Duodenal mucosa (tissue), 2 donors: Measurements from ENCODE around the gene COL6A2.
A peak's percentile ranks its signal among the peaks of the same experiment; 100 is the strongest.
"Not testable (repeated sequence)": the region's sequence is repeated elsewhere in the genome, so short reads cannot be mapped to it uniquely, and the experiment has no call there.

Experiments
- H3K27ac ChIP-seq: one replicate; pipeline ENCODE4 v1.7.0; 2013; ENCODE audit warnings: low read depth, low read length
- H3K27me3 ChIP-seq, 2 donors: one replicate each; pipeline ENCODE4 v1.7.0; 2013; ENCODE audit warnings: low read length in 2 of 2, control low read depth in 1 of 2; ENCODE audit not compliant: insufficient read depth in 2 of 2, control insufficient read depth in 1 of 2
- H3K36me3 ChIP-seq, 2 donors: one replicate each; pipeline ENCODE4 v1.7.0; 2013; ENCODE audit warnings: low read length in 2 of 2, control low read depth in 1 of 2; ENCODE audit not compliant: insufficient read depth in 2 of 2, control insufficient read depth in 1 of 2
- H3K4me1 ChIP-seq, 2 donors: one replicate each; pipeline ENCODE4 v1.7.0; 2013; ENCODE audit warnings: low read length in 2 of 2, control low read depth in 1 of 2; ENCODE audit not compliant: insufficient read depth in 2 of 2, control insufficient read depth in 1 of 2
- H3K4me3 ChIP-seq, 2 donors: one replicate each; pipeline ENCODE4 v1.7.0; 2013; ENCODE audit warnings: low read length in 2 of 2, low read depth in 1 of 2
- H3K9ac ChIP-seq, 2 donors: one replicate each; pipeline ENCODE4 v1.7.0; 2013; ENCODE audit warnings: low read length in 2 of 2, low read depth in 1 of 2
- H3K9me3 ChIP-seq, 2 donors: one replicate each; pipeline ENCODE4 v1.7.0; 2013; ENCODE audit warnings: low read length in 2 of 2, control low read depth in 1 of 2; ENCODE audit not compliant: control insufficient read depth in 1 of 2

Gene COL6A2

GRCh38 chr21:46084709-46085108, 13.2 kb upstream of the COL6A2 start:
- Histone ChIP-seq H3K27me3 (no peaks in the 10 kb centered on the region), H3K9me3 (peaks cover 0 to 4% of the 10 kb centered on the region in 2 donors), H3K27ac (no peak overlapping the region), H3K4me1 (peaks cover 0 to 5% of the 10 kb centered on the region in 2 donors), H3K9ac (no peak overlapping the region), H3K4me3 (no peak overlapping the region), H3K36me3 (no peaks in the 10 kb centered on the region)

GRCh38 chr21:46085259-46085658, 12.7 kb upstream of the COL6A2 start:
- H3K4me1 ChIP-seq, H3K9me3 ChIP-seq, H3K27me3 ChIP-seq, H3K36me3 ChIP-seq, H3K4me3 ChIP-seq, H3K27ac ChIP-seq, H3K9ac ChIP-seq: not testable (repeated sequence)

GRCh38 chr21:46087641-46088040, 10.3 kb upstream of the COL6A2 start:
- Histone ChIP-seq H3K36me3 (no peaks in the 10 kb centered on the region), H3K9me3 (peaks cover 0 to 4% of the 10 kb centered on the region in 2 donors), H3K27ac (no peak overlapping the region), H3K9ac (no peak overlapping the region), H3K4me3 (no peak overlapping the region), H3K4me1 (no peaks in the 10 kb centered on the region), H3K27me3 (no peaks in the 10 kb centered on the region)

DNA sequence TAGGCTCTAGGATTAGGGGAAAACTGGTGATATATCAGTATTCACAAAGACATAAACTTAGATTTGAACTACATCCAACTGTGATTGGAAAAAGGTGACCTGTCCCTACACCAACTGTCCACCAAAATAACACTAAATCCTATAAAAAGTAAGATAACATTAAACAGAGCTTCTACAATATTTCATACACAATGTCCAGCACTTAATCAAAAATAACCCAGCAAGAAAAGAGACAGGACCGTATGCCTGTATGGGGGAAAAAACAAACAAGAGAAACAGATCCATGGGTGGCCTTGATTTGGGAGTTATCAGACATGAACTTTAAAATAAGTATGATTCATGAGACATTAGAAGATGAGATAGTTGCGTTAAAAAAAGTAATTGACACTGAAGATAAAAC, 9.7 kb upstream of the COL6A2 start:
- Histone ChIP-seq H3K9ac (no peak overlapping the region), H3K4me3 (no peak overlapping the region), H3K4me1 (peaks cover 0 to 5% of the 10 kb centered on the region in 2 donors), H3K27me3 (no peaks in the 10 kb centered on the region), H3K36me3 (no peaks in the 10 kb centered on the region), H3K27ac (no peak overlapping the region), H3K9me3 (peaks cover 0 to 4% of the 10 kb centered on the region in 2 donors)

DNA sequence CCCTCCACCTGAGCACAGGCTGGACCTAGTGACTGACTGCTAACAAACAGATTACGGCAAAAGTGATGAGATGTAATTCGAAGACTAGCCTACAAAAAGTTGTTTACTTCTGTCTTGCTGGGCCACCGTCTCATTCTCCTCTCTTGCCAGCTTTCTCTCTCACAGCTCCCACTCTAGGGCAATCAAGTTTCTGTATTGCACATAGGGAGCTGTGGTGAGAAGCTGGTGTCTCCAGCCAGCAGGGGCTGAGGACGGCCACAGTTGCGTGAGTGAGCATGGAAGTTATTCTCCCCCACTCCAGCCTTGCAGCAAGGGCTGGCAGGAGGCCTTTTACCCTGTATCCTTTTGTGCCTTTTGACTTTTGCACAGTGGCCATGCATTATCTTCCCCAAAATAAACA, 8.6 kb upstream of the COL6A2 start:
- Histone ChIP-seq H3K9ac (no peak overlapping the region), H3K4me1 (peaks cover 0 to 12% of the 10 kb centered on the region in 2 donors), H3K27me3 (no peaks in the 10 kb centered on the region), H3K9me3 (peaks cover 0 to 4% of the 10 kb centered on the region in 2 donors), H3K4me3 (no peak overlapping the region), H3K27ac (no peak overlapping the region), H3K36me3 (no peaks in the 10 kb centered on the region)

- Histone ChIP-seq H3K4me1 (peaks cover 0 to 12% of the 10 kb centered on the region in 2 donors), H3K9ac (no peak overlapping the region), H3K4me3 (no peak overlapping the region), H3K27me3 (no peaks in the 10 kb centered on the region), H3K27ac (no peak overlapping the region), H3K9me3 (peaks cover 0 to 4% of the 10 kb centered on the region in 2 donors), H3K36me3 (no peaks in the 10 kb centered on the region)
These were observed 6.8 kb upstream of the COL6A2 start for GRCh38 chr21:46091118-46091517.

GRCh38 chr21:46091631-46092025, 6.3 kb upstream of the COL6A2 start:
- Histone ChIP-seq H3K36me3 (no peaks in the 10 kb centered on the region), H3K4me3 (no peak overlapping the region), H3K27ac (peak overlapping the region; percentile 84), H3K9ac (no peak overlapping the region), H3K4me1 (peaks cover 0 to 12% of the 10 kb centered on the region in 2 donors), H3K27me3 (peaks cover 0 to 3% of the 10 kb centered on the region in 2 donors), H3K9me3 (peaks cover 0 to 4% of the 10 kb centered on the region in 2 donors)

GRCh38 chr21:46092026-46092764, 5.7 kb upstream of the COL6A2 start:
- peaks cover 0 to 17% of the 10 kb centered on the region in 2 donors for H3K4me1 ChIP-seq
- H3K9ac ChIP-seq, result no peak overlapping the region
- H3K4me3 ChIP-seq, result no peak overlapping the region
- peaks cover 0 to 4% of the 10 kb centered on the region in 2 donors for H3K9me3 ChIP-seq
- H3K36me3 ChIP-seq, result no peaks in the 10 kb centered on the region
- H3K27me3 ChIP-seq, result peaks cover 0 to 9% of the 10 kb centered on the region in 2 donors
- H3K27ac ChIP-seq, result peak overlapping the region; percentile 84

GRCh38 chr21:46092811-46093667, 4.9 kb upstream of the COL6A2 start:
- Histone ChIP-seq H3K27me3 (peaks cover 0 to 11% of the 10 kb centered on the region in 2 donors), H3K9ac (no peak overlapping the region), H3K9me3 (peaks cover 0 to 3% of the 10 kb centered on the region in 2 donors), H3K36me3 (no peaks in the 10 kb centered on the region), H3K4me3 (no peak overlapping the region), H3K4me1 (peaks cover 0 to 17% of the 10 kb centered on the region in 2 donors), H3K27ac (peak overlapping the region; percentile 23)
